GM19397 (cell line): Measurements from ENCODE around the gene PCED1B.

Source experiments
- ATAC-seq: cut with Tn5 transposase; IDR thresholded peaks from one replicate; pipeline ENCODE4 v1.9.1; 2021; ENCODE audit warnings: mild to moderate bottlenecking, moderate library complexity; ENCODE audit not compliant: unreplicated experiment

Gene PCED1B

DNA sequence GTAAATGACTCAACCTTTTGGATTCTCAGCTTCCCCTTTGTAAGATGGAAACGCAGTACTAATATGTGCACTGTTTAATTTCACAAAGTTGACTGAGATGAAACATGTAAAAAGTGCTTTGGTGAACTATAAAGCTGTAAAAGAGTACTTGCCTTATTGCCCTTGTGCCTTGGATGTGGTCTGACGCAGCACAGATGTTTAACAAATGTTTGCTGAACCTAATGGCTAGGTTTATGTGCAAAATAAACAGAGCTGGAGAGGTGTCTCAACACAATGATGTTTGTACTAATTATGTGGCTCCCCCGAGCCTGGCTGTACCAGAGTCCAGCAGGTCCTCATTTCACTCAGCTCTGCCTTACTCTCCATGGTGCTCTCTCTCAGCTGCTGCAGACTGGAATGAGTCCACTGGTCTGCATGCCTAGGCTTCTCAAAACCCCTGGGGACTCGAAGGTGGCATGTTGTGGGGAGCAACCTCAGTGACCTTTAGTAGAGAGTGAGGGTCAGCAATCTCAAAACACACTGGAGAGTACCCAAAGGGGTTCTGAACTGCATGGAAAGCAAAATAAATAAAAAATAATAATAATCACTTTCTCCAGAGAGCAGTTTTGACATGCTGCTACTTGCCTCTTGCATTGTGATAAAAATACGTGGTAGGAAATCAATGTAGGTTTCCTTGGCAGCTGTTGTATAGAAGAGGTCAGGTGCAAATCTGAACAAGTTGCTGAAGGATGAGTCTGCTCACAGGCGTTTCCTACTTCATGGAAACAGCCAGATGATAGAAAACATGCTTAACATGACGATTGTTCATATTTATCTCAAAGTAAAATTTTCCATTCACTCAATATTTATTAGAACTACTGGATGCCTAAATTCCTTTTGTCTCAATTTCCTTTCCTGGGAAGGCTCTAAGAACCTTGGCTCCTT, 8.9 kb downstream of the PCED1B start:
- ATAC-seq, result no peak

DNA sequence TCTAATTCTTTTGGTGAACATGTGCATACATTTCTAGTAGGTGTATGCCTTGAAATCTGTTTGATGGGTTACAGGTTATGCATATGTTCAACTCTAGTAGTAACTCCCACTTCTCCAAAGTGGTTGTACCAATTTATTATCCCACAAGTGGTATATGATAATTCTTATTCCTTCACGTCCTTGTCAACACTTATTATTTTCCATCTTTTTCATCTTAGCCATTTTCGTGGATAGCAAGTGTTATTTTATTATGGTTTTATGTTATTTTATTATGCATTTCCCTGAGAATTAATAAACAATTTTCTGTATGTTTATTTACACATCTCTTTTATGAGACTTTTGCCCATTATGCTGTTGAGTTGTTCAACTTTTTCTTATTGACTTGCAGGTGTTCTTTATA, 11.6 kb downstream of the PCED1B start:
- no peak for ATAC-seq

DNA sequence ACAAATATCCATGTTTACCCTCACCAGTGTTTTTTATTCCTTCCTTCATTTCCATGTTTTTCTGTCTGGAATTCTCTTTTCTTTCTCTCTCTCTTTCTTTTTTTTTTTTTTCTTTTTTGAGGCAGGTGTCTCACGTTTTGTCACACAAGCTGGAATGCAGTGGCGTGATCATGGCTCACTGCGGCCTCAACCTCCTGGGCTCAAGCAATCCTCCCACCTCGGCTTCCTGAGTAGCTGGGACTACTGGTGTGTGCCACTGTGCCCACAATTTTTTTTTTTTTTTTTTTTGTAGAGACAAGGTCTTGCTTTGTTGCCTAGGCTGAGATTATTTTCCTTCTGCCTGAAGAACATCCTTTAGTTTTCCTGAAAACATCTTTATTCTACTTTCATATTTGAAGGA, 15.4 kb downstream of the PCED1B start:
- no peak for ATAC-seq

DNA sequence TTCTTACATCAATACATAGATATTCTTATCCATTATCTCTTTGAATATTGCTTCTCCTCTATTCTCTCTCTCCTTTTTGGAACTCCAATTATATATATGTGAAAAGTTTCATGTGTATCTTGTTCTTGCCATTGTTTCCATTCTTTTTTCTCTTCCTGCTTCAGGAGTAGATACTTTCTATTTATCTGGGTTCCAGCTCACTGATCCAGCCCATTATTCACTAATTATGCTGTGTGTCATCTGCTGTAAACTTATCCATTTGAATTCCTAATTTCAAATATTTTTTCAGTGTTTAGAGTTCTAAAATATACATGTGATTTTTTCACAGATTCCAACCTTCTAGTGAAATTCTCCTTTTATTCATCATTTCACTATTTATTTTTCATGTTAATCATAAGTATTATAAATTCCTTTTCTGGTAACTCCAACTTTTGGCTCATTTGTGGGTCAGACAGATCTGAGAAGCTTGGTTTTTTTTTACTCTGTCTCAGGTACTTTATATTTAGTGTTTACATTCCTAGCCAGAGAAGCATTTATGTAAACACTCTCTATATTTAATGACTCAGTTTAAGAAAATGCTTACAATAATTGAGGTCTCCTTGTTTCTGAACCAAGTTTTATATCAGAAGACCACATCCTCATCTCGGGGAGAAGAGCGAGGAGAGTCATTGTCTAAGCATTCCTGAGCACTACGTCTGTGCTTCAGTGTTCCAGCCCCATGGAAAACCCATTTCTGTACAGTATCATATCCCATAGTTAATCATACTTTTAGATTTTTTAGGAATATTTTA, 16.2 kb downstream of the PCED1B start:
- no peak for ATAC-seq

DNA sequence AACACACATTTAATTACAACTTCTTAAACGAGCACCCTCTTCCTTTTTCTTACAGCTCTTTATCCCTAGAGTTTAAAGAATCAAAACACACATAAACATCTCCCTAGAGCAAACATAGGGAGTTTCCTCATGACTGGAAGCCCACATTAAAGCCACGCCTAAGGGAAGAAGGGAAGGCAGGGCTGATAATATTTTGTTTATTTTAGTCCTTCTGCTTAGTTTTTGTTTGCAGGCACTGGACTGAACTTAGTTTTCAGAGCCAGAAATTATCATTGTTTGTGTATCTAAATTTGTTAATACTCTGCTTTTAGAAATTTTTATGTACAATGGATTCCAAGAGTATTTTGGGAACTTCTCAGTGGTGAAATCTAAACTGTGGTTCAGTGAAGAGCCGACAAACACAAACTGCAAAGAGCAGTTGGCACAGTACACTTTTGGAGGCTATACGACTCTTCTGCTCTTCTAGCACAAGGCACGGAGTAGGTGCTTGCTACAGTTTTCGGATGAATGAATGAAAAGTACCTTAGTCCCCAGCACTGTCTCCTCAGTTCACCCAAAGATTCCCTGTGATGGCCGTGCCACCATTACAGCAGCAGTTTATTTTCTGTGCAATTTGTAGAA, 18.0 kb downstream of the PCED1B start:
- no peak for ATAC-seq

DNA sequence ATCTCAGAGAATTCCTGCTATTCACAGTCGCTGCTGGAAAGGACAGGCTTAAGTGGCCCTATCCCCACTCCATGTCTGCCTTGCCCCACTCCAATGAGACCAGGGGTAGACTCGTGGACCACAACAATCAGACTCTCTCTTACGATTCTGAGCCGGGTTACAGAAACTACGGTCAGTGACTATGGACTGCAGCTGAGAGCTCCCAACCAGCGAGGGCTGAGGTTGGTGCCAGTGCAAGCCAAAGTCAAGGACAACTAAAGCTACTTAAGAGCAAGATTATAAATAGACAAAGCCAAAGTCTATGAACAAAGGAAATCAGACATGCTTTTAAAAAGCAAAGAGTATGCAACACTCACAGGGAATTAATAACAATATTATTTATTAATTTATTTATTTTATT, 18.7 kb downstream of the PCED1B start:
- ATAC-seq, result no peak

DNA sequence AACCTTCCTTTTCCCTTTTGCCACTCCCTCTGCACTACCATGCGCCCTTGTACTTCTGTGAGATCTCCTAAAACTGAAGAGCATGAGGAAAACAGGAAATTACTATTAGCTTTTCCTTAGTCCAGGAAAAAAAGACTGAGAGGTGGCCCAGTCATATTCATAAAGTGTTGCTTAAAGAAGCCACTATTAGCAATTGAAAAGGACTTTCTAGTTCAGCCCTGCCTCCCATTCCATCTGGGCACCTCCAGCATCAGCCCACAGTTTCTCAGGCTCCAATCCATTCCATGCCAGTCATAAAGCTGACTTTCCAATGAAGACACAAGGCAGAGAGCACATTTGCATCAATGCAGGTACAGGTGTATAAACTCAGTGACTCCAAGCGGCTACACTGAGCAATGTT, 20.2 kb downstream of the PCED1B start:
- no peak for ATAC-seq

DNA sequence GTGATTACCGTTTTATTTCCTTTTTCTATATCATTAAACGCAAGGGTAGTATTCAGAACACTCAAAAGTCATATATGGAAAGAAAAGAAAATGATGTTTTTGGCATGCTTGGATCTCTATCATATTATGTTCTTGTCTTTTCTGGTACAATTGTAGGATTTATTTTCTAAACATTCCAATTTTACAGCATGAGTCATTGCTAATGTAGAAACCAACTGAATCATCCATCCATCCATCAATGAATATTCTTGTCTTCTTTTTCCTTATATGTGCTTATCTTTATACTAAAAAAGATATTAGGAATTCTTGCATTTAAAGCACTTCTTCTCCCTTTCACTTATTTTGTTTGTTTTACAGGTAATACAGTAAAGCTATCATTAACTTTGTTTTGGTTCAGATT, 20.7 kb downstream of the PCED1B start:
- no peak for ATAC-seq

DNA sequence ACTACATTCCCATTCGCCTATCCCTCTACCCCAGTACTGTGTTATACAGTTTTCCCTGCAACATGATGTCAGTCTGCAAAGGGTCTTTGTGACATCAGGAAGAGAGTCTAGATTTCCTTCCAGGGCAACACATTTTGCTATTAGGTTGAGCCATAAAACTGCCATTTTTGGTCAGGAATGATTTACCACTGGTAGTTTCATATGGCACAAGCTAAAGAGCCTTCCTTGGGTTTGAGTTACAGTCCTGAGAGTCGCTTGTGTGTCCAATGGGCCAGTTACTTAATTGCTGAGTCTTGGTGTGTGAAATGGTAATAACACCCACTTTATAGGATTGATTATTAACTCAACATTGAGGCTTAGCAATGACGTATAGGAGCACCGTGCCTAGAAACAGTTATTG, 23.0 kb downstream of the PCED1B start:
- ATAC-seq, result no peak

DNA sequence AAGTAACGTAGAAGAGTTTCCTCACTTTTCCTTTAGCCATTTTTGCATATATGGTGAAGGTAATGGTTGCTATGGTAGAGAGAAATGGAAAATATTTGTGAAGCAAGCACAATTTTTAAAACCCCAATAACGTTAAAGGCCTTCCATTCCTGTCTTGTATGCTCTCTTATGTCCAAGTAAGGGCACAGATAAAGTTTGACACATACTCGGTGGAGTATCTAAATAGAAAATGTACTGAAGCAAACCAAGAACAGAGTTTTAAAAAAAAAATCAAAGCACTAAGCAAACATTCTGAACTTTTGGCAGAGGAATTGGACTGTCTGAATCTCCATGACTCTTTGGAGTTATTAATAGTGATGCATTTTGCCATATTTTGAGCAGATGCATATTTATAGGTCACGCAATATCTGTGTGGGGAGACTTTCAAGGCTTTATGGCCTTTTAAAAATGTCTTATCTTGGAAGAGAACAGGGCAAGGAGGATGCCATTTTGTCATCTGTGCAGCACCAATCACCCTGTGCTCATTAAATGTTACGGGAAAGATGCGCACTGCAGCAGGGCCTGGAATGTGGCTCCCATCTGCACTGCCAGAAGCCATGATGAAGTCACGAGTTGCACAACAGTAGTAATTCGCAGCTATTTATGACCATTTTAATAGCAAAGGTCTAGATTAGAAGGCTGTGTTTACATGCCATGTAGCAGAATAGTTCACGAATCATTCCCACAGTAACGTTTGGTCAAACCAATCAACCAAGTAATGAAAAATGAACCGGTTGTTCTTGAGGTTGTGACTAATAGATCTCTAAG, 23.6 kb downstream of the PCED1B start:
- no peak for ATAC-seq

DNA sequence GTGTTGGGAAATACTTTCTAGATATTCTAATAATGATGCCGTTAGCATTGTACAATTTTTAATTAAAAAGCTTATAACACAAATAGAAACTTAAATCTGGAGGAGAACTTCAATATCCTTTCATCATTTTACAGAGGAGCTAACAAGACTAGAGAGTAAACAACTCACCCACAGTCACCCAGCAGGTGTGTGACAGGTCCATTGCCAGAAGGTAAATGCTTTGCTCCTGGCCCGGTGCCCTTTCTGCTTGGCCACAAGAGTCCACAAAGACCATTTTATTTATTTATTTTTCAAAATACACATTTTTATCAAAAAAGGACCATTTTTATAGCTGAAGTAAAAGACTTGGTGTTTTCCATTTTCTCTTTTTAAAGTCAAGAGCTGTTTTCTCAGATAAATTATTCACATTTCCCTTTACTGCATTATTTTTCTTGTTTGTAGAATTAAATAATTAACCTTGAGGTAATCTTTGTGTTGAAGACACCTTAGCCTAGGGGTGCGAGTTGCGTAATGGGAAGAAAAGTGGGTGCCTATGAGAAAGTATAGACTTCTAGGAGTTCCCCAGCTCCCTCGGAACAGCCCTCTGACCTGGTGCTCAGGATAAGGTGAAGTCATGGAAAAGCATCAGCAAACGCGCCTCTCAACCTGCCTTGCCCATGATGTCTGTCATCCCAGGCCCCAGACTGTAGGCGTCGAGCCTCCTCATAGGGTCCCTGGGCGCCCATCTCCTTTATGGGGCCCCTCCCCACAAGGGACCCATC, 26.7 kb downstream of the PCED1B start:
- ATAC-seq, result no peak

DNA sequence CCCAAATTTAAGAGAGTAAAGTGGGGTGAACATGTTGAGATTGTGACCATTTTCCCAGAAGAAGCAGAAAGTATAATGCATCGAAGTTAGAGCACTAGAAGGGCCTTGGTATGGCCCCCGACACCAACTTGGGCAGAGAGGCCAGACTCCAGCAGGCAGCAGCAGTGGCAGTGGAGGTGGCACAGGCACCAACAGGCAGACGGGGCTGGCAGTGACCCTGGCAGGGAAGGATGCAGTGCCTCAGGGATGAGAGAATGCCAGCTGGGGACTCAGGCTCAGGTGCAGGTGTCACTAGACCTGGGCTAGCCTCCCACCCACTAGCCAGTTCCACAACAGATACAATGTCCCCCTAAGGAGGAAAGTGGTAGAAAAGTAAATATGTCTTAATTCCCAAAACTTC, 28.0 kb downstream of the PCED1B start:
- no peak for ATAC-seq

DNA sequence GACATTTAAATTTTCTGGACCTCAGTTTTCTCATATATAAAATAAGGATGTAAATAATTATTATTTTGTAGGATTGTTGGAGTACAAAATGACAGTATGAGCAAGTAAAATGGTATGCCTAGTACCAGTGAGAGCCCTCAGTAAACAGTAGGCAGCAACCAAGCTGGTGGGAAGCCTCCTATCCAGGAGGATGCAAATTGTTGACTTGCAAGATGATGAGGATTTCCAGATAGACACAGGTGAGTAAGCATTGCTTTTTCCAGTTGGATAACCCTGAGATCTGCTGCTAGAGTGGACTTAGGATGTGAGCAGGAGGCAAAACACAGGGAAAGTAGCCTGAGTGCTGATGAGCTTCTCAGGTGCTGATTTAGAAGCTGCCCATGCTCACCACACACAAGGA, 28.5 kb downstream of the PCED1B start:
- ATAC-seq, result no peak

DNA sequence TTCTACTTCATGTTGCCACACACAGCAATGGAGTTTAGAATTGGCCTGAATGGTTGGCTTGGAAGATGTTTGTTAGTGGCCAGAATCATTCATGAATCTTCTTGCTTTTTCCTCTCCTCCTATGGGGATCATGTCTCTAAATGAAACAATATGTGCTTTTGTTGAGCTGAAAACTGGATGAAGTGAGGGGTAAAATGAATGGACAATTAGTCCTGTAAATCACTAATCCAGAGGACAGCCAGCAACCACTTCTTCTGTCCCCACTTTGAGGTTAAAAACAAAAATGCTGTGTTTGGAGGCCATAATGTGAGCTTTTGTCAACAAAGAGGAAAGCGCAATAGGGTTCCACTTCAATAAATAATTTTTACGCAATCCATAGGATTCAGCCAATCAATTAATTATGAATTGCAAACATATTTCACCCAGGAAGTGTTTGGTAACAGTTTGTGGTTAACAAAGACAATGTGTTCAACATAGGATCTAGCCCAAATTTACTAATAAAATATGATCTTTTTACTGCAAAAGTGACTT, 30.7 kb downstream of the PCED1B start:
- no peak for ATAC-seq

DNA sequence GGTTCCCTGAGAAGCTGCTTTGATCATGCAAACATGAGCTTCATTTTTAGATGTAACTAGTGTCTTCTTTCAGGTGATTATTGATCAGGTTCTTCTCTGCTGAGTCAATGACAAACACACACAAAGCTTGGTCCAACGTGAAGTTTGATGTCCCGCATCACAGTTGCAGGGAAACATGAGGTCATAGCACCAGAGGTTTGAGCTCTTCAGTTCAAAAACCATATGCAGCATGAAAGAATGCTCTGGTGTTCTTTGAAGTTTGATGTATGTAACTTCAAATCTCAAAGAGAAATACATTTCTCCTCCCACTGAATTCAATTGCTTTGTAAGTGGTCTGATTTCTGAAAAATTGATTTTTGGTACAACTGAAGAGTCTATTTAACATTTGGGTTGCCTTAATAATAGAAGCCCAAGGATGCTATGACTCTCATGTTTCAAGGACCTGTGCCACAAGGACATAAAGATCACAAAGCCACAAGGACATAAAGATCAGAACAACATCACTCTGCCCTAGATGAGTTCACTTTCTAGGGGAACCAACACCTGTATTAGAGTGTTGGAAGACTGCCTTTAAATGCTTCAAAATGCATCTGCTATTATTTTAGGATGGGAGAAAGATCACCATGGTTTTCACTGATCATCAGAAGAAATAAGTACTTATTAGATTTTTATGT, 31.4 kb downstream of the PCED1B start:
- ATAC-seq, result no peak

DNA sequence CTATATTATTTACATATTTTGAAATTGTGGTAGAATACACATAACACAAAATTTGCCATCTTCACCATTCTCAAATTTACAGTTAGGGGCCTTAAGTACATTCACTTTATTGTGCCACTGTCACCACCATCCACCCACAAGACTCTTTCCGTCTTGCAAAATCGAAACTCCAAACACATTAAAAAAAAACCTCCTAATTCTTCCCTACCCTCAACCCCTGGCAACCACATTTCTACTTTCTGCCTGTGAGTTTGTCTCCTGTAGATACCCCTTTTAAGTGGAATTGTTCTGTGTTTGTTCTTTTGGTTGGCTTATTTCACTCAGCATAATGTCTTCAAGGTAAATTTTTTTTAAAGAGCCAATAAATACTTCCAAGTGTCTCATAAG, 32.0 kb downstream of the PCED1B start:
- ATAC-seq, result no peak

DNA sequence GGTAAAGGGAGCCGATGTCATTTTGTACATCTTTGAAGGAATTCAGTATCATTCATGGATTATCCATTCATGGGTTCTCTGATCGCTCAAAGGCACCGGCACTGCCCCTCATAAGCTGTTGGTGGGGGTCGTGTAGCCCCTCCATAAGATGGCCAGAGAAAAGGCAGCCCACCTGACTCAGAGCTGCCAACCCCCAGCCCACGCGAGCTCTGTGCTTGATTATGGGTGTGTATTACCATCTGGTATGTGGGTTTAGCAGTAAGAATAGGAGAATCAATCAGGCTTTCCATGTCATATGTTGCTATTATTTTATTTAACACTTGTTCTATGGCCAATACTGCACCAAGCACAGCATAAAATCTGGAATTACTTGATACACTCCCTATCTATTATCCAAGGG, 32.4 kb downstream of the PCED1B start:
- no peak for ATAC-seq

DNA sequence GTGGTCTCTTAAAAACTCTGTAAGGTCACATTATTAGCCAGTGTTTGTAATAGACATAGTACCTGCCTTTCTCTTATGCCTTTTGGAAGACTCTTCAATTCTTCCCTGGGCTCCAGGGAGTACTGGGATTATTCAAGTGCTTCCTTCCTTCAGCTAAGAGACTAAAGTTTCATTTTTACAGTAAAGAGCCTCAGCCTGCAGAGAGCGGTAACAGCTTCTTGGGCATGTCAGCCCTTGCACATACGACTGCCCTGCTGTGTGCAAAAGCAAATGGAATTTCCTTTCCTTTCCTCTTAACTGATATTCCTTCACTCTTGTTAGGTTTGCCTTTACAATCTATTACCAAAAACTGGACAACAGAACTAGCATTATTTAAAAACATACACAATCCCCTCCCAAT, 33.3 kb downstream of the PCED1B start:
- no peak for ATAC-seq

DNA sequence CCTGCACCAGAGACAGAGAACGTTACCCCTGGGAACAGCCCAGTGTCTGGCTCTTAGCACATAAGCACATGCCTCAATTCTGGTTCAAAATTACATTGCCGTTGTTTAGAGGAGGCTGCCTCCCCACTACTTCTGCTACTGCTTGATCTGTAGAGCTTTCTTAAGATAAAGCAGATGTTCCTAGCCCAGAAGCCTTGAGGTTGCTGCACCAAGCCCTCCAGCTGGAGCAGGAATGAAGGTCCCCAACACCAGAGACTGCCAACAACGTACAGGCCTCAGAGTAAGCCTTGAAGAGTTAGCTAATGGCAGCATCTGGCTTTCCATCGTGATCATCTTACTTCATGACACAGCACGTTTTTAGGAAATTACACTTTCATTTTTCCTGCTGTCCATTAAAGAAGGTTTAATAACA, 35.1 kb downstream of the PCED1B start:
- ATAC-seq, result no peak
